Liver (tissue), 9 donors: ENCODE data around the gene FAM210B. TPM values are rescaled to one million over a fixed set of nuclear protein-coding genes. Genes with fewer than 3 reads are reported as not detected.

ENCODE experiments used
- DNase-seq: peaks from one replicate; pipeline ENCODE4 v3.0.0-alpha.2; 2017; ENCODE audit warnings: low spot score
- H3K27ac ChIP-seq, 2 donors: one replicate each; pipeline ENCODE4 v1.7.0; 2013; ENCODE audit warnings: inconsistent platforms in 2 of 2, low read length in 2 of 2, control low read depth in 1 of 2, low read depth in 1 of 2, mild to moderate bottlenecking in 1 of 2
- H3K27me3 ChIP-seq, 4 donors: one replicate each; pipeline versions ENCODE4 v1.6.1 to v1.7.0; 2013; ENCODE audit warnings: low read length in 3 of 4, inconsistent platforms in 1 of 4, mild to moderate bottlenecking in 1 of 4, moderate library complexity in 1 of 4; ENCODE audit not compliant: control insufficient read depth in 4 of 4, insufficient read depth in 4 of 4
- H3K36me3 ChIP-seq, 4 donors: one replicate each; pipeline versions ENCODE4 v1.6.1 to v1.7.0; 2013; ENCODE audit warnings: low read length in 3 of 4, mild to moderate bottlenecking in 3 of 4, low read depth in 1 of 4, moderate library complexity in 1 of 4; ENCODE audit not compliant: control insufficient read depth in 4 of 4, insufficient read depth in 3 of 4
- H3K4me1 ChIP-seq, 4 donors: one replicate each; pipeline versions ENCODE4 v1.6.1 to v1.7.0; 2013; ENCODE audit warnings: low read length in 3 of 4, mild to moderate bottlenecking in 3 of 4, moderate library complexity in 1 of 4; ENCODE audit not compliant: control insufficient read depth in 4 of 4, insufficient read depth in 4 of 4
- H3K4me3 ChIP-seq, 3 donors: one replicate each; pipeline versions ENCODE4 v1.6.1 to v1.7.0; 2013; ENCODE audit warnings: low read length in 3 of 3, control low read depth in 1 of 3, low read depth in 1 of 3, mild to moderate bottlenecking in 1 of 3
- H3K9ac ChIP-seq, 2 donors: one replicate each; pipeline ENCODE4 v1.7.0; 2013; ENCODE audit warnings: low read length in 2 of 2, mild to moderate bottlenecking in 2 of 2, moderate library complexity in 2 of 2, control low read depth in 1 of 2, low read depth in 1 of 2
- H3K9me3 ChIP-seq, 4 donors: one replicate each; pipeline versions ENCODE4 v1.6.1 to v1.7.0; 2013; ENCODE audit warnings: low read length in 3 of 4; ENCODE audit not compliant: control insufficient read depth in 4 of 4
- EGR1 ChIP-seq, 2 donors: IDR thresholded peaks; 2 replicates each; pipeline ENCODE4 v1.6.1; 2016 to 2018; ENCODE audit warnings: antibody characterized with exemption in 2 of 2, low read depth in 2 of 2
- FOXA1 ChIP-seq: IDR thresholded peaks from 2 replicates; pipeline ENCODE4 v1.6.1; 2016; ENCODE audit warnings: antibody characterized with exemption
- FOXA2 ChIP-seq: IDR thresholded peaks from 2 replicates; pipeline ENCODE4 v1.6.1; 2016; ENCODE audit warnings: antibody characterized with exemption
- GABPA ChIP-seq, 2 donors: IDR thresholded peaks in 1 of 2; conservative IDR thresholded peaks in 1 of 2; 2 replicates each; pipeline ENCODE4 v1.6.1; 2016; ENCODE audit warnings: antibody characterized with exemption in 2 of 2, mild to moderate bottlenecking in 1 of 2, moderate library complexity in 1 of 2
- HNF4A ChIP-seq, 2 donors: conservative IDR thresholded peaks; 2 replicates each; pipeline ENCODE4 v1.6.1; 2016; ENCODE audit warnings: antibody characterized with exemption in 2 of 2, mild to moderate bottlenecking in 2 of 2
- HNF4G ChIP-seq: IDR thresholded peaks from 2 replicates; pipeline ENCODE4 v1.6.1; 2016; ENCODE audit warnings: antibody characterized with exemption
- JUND ChIP-seq, 2 donors: IDR thresholded peaks; 2 replicates each; pipeline ENCODE4 v1.6.1; 2016; ENCODE audit warnings: antibody characterized with exemption in 2 of 2
- NR2F2 ChIP-seq: IDR thresholded peaks from 2 replicates; pipeline ENCODE4 v1.6.1; 2016; ENCODE audit warnings: antibody characterized with exemption
- RAD21 ChIP-seq, 2 donors: IDR thresholded peaks; 2 replicates each; pipeline ENCODE4 v1.6.1; 2016; ENCODE audit warnings: antibody characterized with exemption in 2 of 2, mild to moderate bottlenecking in 2 of 2
- RXRA ChIP-seq, 2 donors: IDR thresholded peaks; 2 replicates each; pipeline ENCODE4 v1.6.1; 2017 to 2018; ENCODE audit warnings: antibody characterized with exemption in 2 of 2, mild to moderate bottlenecking in 1 of 2
- SP1 ChIP-seq: IDR thresholded peaks from 2 replicates; pipeline ENCODE4 v1.6.1; 2018; ENCODE audit warnings: antibody characterized with exemption, mild to moderate bottlenecking
- TAF1 ChIP-seq: conservative IDR thresholded peaks from 2 replicates; pipeline ENCODE4 v1.6.1; 2016; ENCODE audit warnings: antibody characterized with exemption, mild to moderate bottlenecking
- YY1 ChIP-seq: IDR thresholded peaks from 2 replicates; pipeline ENCODE4 v1.6.1; 2016; ENCODE audit warnings: antibody characterized with exemption, mild to moderate bottlenecking
- WGBS: extraction: QIAGEN DNeasy Blood & Tissue Kit; methylation state at CpG from one replicate; pipeline ENCODE4 v1.1.7; 2013; 5-methylcytosine and 5-hydroxymethylcytosine counted together
- polyA plus RNA-seq, 2 donors: library from polyadenylated mRNA; stranded (reverse) in 1 of 2; unstranded in 1 of 2; fragments of 200-250 nt in 1 of 2; fragments of >200 nt in 1 of 2; fragmentation: Nextera tagmentation in 1 of 2; extraction: Ambion mirVana in 1 of 2; gene quantifications; one replicate each; pipeline versions ENCODE4 v1.2.1 to v1.2.3, GENCODE V29; 2013 to 2015
- total RNA-seq, 2 donors: library from RNA; depleted of rRNA; stranded (reverse); fragments of >200 nt; gene quantifications; one replicate each; pipeline ENCODE4 v1.2.3, GENCODE V29; 2014
- TF ChIP-seq, protein P1 (sequence below): fragments of 150-350 bp; IDR thresholded peaks from 2 replicates; pipeline ENCODE4 v1.5.1; 2017; ENCODE audit warnings: improper control_type of control experiment, low read depth, low read length; ENCODE audit not compliant: missing input control
- TF ChIP-seq, protein P2 (sequence below): IDR thresholded peaks from 2 replicates; pipeline ENCODE4 v1.6.1; 2016; ENCODE audit warnings: antibody characterized with exemption
- TF ChIP-seq, protein P3 (sequence below): IDR thresholded peaks from 2 replicates; pipeline ENCODE4 v1.6.1; 2016; ENCODE audit warnings: antibody characterized with exemption
- TF ChIP-seq, protein P4 (sequence below): IDR thresholded peaks from 2 replicates; pipeline ENCODE4 v1.6.1; 2016; ENCODE audit warnings: antibody characterized with exemption
- TF ChIP-seq, protein P5 (sequence below): IDR thresholded peaks from 2 replicates; pipeline ENCODE4 v1.6.1; 2016; ENCODE audit warnings: antibody characterized with exemption, mild to moderate bottlenecking
- donor health status: healthy.
- donor health status: healthy.
- donor health status: healthy.
- donor health status: healthy.
- donor health status: healthy.

Gene FAM210B
- total and polyA plus RNA-seq, 4 donors: 21.8 to 139 (median 30.7) TPM

DNA sequence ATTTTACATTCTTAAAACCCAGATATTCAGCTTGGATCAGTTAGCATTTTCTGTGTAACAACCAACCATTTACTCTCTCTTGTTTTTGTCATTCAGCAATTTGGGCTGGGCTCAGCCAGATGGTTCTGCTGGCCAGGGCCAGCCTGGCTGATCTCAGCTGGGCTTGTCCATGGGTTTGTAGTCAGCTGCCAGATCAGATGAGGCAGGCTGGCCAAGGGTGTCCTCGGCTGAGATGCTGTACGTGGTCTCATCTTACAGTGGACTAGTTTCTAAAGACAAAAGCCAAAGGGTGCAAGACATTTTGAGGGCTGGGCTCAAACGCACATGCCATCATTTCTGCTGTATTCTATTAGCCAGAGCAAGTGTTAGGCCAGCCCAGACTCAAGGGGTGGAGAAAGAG is 16.0 kb upstream of the FAM210B start:
- WGBS: 86% methylated on average over 3 of the region's 3 CpGs
- H3K27me3 ChIP-seq: peaks cover 0 to 4% (median 2%) of the 10 kb centered on the region in 4 donors

More for the DNA sequence above, 16.0 kb upstream of the FAM210B start:
- Histone ChIP-seq H3K27ac (no peak overlapping the region), H3K4me1 (peaks cover 2 to 8% (median 7%) of the 10 kb centered on the region in 4 donors), H3K36me3 (no peaks in the 10 kb centered on the region), H3K9ac (no peak overlapping the region), H3K9me3 (no peaks in the 10 kb centered on the region), H3K4me3 (no peak overlapping the region)
- TF ChIP-seq FOXA2 (no peak), HNF4A (conservative IDR thresholded peaks at IDR 0.05) (no peak), YY1 (no peak), RXRA (IDR thresholded peaks at IDR 0.05) (no peak), EGR1 (IDR thresholded peaks at IDR 0.05; ENCODE audit: low read depth in 2 of 2) (no peak), JUND (IDR thresholded peaks at IDR 0.05) (no peak), HNF4G (no peak), GABPA (IDR thresholded peaks at IDR 0.05 in 1 of 2, conservative IDR thresholded peaks at IDR 0.05 in 1 of 2) (no peak), SP1 (no peak), FOXA1 (no peak), NR2F2 (no peak), TAF1 (no peak), RAD21 (IDR thresholded peaks at IDR 0.05) (no peak)
- TF ChIP-seq, protein P1, sequence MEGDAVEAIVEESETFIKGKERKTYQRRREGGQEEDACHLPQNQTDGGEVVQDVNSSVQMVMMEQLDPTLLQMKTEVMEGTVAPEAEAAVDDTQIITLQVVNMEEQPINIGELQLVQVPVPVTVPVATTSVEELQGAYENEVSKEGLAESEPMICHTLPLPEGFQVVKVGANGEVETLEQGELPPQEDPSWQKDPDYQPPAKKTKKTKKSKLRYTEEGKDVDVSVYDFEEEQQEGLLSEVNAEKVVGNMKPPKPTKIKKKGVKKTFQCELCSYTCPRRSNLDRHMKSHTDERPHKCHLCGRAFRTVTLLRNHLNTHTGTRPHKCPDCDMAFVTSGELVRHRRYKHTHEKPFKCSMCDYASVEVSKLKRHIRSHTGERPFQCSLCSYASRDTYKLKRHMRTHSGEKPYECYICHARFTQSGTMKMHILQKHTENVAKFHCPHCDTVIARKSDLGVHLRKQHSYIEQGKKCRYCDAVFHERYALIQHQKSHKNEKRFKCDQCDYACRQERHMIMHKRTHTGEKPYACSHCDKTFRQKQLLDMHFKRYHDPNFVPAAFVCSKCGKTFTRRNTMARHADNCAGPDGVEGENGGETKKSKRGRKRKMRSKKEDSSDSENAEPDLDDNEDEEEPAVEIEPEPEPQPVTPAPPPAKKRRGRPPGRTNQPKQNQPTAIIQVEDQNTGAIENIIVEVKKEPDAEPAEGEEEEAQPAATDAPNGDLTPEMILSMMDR: no peak
- TF ChIP-seq, protein P2, sequence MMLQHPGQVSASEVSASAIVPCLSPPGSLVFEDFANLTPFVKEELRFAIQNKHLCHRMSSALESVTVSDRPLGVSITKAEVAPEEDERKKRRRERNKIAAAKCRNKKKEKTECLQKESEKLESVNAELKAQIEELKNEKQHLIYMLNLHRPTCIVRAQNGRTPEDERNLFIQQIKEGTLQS: no peak
- TF ChIP-seq, protein P3, sequence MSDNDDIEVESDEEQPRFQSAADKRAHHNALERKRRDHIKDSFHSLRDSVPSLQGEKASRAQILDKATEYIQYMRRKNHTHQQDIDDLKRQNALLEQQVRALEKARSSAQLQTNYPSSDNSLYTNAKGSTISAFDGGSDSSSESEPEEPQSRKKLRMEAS: no peak
- TF ChIP-seq, protein P4, sequence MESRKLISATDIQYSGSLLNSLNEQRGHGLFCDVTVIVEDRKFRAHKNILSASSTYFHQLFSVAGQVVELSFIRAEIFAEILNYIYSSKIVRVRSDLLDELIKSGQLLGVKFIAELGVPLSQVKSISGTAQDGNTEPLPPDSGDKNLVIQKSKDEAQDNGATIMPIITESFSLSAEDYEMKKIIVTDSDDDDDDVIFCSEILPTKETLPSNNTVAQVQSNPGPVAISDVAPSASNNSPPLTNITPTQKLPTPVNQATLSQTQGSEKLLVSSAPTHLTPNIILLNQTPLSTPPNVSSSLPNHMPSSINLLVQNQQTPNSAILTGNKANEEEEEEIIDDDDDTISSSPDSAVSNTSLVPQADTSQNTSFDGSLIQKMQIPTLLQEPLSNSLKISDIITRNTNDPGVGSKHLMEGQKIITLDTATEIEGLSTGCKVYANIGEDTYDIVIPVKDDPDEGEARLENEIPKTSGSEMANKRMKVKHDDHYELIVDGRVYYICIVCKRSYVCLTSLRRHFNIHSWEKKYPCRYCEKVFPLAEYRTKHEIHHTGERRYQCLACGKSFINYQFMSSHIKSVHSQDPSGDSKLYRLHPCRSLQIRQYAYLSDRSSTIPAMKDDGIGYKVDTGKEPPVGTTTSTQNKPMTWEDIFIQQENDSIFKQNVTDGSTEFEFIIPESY: no peak
- TF ChIP-seq, protein P5, sequence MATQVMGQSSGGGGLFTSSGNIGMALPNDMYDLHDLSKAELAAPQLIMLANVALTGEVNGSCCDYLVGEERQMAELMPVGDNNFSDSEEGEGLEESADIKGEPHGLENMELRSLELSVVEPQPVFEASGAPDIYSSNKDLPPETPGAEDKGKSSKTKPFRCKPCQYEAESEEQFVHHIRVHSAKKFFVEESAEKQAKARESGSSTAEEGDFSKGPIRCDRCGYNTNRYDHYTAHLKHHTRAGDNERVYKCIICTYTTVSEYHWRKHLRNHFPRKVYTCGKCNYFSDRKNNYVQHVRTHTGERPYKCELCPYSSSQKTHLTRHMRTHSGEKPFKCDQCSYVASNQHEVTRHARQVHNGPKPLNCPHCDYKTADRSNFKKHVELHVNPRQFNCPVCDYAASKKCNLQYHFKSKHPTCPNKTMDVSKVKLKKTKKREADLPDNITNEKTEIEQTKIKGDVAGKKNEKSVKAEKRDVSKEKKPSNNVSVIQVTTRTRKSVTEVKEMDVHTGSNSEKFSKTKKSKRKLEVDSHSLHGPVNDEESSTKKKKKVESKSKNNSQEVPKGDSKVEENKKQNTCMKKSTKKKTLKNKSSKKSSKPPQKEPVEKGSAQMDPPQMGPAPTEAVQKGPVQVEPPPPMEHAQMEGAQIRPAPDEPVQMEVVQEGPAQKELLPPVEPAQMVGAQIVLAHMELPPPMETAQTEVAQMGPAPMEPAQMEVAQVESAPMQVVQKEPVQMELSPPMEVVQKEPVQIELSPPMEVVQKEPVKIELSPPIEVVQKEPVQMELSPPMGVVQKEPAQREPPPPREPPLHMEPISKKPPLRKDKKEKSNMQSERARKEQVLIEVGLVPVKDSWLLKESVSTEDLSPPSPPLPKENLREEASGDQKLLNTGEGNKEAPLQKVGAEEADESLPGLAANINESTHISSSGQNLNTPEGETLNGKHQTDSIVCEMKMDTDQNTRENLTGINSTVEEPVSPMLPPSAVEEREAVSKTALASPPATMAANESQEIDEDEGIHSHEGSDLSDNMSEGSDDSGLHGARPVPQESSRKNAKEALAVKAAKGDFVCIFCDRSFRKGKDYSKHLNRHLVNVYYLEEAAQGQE: no peak
- DNase-seq: no peak
